ENCODE measurements around the gene ENTPD5.

The ENTPD5 gene

DNA sequence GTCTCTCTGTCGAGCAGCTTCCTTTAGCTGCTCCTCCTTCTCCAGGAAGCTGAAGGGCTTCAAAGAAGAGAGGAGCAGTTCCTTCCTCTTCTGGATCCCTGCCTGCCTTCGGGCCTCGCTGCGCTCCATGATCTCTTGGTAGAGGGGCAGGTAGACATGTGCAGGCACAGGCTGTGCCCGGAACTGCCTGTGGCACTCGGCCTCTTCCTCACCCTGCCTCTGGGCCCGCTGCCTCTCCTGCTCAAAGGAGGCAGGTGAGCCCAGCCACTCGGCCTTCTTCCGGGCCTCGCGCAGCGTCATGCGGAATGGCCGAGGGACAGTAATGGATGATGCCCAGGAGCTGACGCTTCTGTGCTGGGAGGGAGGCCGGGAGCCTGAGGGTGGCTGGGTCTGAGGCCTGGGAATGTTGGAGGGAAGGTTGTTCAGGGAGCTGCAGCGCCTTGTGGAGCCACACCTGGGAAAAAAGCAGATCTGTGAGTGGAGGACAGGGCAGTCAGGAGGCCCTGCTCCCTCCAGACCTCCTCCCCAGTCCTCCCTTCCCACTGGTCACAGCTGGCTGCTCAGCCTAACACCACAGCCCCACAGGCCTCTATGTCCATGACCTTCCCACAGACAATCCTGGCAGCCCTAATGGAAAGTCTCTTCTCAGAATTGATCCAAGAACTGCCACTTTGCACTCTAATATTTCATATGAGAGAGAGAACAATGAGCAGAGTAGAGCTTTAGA, 74.5 kb downstream of the ENTPD5 start:
- no peaks in the 10 kb centered on the region for H3K9me3 ChIP-seq (ENCODE audit: low read length)
- no peaks in the 10 kb centered on the region for H3K9me2 ChIP-seq (ENCODE audit: low read depth, low read length)
- no peak overlapping the region for H2AFZ ChIP-seq (ENCODE audit: low read length)
- TF ChIP-seq CTCF (IDR thresholded peaks at IDR 0.05; ENCODE audit: low read length) (no peak), EZH2 (IDR thresholded peaks at IDR 0.05; ENCODE audit: borderline replicate concordance, low read length) (no peak)
- no peak overlapping the region for H3K4me2 ChIP-seq (ENCODE audit: low read length)
- H3K79me2 ChIP-seq (ENCODE audit: insufficient read depth, low read length): no peaks in the 10 kb centered on the region
- no peaks in the 10 kb centered on the region for H4K20me1 ChIP-seq (ENCODE audit: insufficient read depth, low read length)
- H3K27ac ChIP-seq (ENCODE audit: low read depth, low read length, poor library complexity, severe bottlenecking): no peak overlapping the region
- H3K9ac ChIP-seq (ENCODE audit: low read length): no peak overlapping the region
- H3K36me3 ChIP-seq (ENCODE audit: insufficient read depth, low read length): no peaks in the 10 kb centered on the region
- H3K4me1 ChIP-seq (ENCODE audit: insufficient read depth, low read length, severe bottlenecking): no peaks in the 10 kb centered on the region
- no peaks in the 10 kb centered on the region for H3K27me3 ChIP-seq (ENCODE audit: insufficient read depth, low read length)
- no peak overlapping the region for H3K4me3 ChIP-seq (ENCODE audit: low read depth, low read length, poor library complexity, severe bottlenecking)
- no peaks in the 10 kb centered on the region for H3F3A ChIP-seq (ENCODE audit: insufficient read depth, low read length)

DNA sequence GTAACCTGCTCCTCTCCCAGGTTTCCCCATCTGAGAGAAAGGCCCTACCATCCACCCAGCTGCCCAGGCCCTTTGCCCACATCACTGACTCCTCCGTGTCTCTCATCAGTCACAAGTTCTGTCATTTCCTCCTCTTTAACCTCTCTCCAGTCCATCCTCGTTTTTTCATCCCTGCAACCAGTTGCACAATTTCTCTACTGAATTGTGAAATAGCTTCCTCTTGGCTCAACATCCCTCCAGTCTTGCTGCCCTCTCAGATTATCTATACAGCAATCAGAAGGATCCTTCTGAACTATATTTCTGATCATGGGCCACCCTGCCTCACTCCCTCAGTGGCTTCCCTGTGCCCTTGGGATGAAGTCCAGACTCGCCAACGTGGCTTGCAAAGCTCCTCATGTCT, 76.0 kb downstream of the ENTPD5 start:
- TF ChIP-seq EZH2 (IDR thresholded peaks at IDR 0.05; ENCODE audit: borderline replicate concordance, low read length) (no peak), CTCF (IDR thresholded peaks at IDR 0.05; ENCODE audit: low read length) (no peak)
- no peak overlapping the region for H3K4me3 ChIP-seq (ENCODE audit: low read depth, low read length, poor library complexity, severe bottlenecking)
- no peaks in the 10 kb centered on the region for H3K9me2 ChIP-seq (ENCODE audit: low read depth, low read length)
- H3K9ac ChIP-seq (ENCODE audit: low read length): no peak overlapping the region
- H3F3A ChIP-seq (ENCODE audit: insufficient read depth, low read length): no peaks in the 10 kb centered on the region
- no peaks in the 10 kb centered on the region for H3K4me1 ChIP-seq (ENCODE audit: insufficient read depth, low read length, severe bottlenecking)
- H3K27me3 ChIP-seq (ENCODE audit: insufficient read depth, low read length): no peaks in the 10 kb centered on the region
- H3K27ac ChIP-seq (ENCODE audit: low read depth, low read length, poor library complexity, severe bottlenecking): no peak overlapping the region
- no peaks in the 10 kb centered on the region for H3K79me2 ChIP-seq (ENCODE audit: insufficient read depth, low read length)
- H3K9me3 ChIP-seq (ENCODE audit: low read length): no peaks in the 10 kb centered on the region
- H2AFZ ChIP-seq (ENCODE audit: low read length): no peak overlapping the region
- no peaks in the 10 kb centered on the region for H4K20me1 ChIP-seq (ENCODE audit: insufficient read depth, low read length)
- H3K4me2 ChIP-seq (ENCODE audit: low read length): no peak overlapping the region
- no peaks in the 10 kb centered on the region for H3K36me3 ChIP-seq (ENCODE audit: insufficient read depth, low read length)

DNA sequence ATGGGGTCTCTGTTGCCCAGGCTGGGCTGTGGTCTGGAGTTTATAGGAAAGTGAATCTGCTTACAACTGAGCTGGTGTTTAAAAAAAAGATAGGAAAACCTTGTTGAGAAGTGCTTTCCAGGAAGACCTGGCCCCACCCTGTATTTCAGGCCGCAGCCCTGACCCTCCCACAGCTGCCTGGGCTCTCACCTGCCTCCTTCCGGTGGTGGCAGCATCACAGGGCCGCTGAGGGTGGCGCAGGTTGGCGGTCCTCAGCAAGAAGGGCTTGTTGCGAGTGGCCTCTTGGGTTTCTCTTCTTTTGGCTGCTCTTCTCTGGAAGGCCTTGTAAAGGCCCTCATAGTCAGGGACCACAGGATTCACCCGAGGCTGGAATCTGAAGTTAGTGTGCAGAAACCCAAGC, 76.9 kb downstream of the ENTPD5 start:
- no peaks in the 10 kb centered on the region for H4K20me1 ChIP-seq (ENCODE audit: insufficient read depth, low read length)
- no peaks in the 10 kb centered on the region for H3K36me3 ChIP-seq (ENCODE audit: insufficient read depth, low read length)
- no peak overlapping the region for H2AFZ ChIP-seq (ENCODE audit: low read length)
- TF ChIP-seq EZH2 (IDR thresholded peaks at IDR 0.05; ENCODE audit: borderline replicate concordance, low read length) (no peak), CTCF (IDR thresholded peaks at IDR 0.05; ENCODE audit: low read length) (no peak)
- no peaks in the 10 kb centered on the region for H3K9me3 ChIP-seq (ENCODE audit: low read length)
- H3K9me2 ChIP-seq (ENCODE audit: low read depth, low read length): no peaks in the 10 kb centered on the region
- H3K9ac ChIP-seq (ENCODE audit: low read length): no peak overlapping the region
- no peak overlapping the region for H3K4me3 ChIP-seq (ENCODE audit: low read depth, low read length, poor library complexity, severe bottlenecking)
- no peaks in the 10 kb centered on the region for H3K27me3 ChIP-seq (ENCODE audit: insufficient read depth, low read length)
- no peaks in the 10 kb centered on the region for H3F3A ChIP-seq (ENCODE audit: insufficient read depth, low read length)
- H3K27ac ChIP-seq (ENCODE audit: low read depth, low read length, poor library complexity, severe bottlenecking): no peak overlapping the region
- H3K4me2 ChIP-seq (ENCODE audit: low read length): no peak overlapping the region
- H3K79me2 ChIP-seq (ENCODE audit: insufficient read depth, low read length): no peaks in the 10 kb centered on the region
- no peaks in the 10 kb centered on the region for H3K4me1 ChIP-seq (ENCODE audit: insufficient read depth, low read length, severe bottlenecking)
